Stimulated activated naive CD4-positive, alpha-beta T cell treated with Interleukin-2 at 50 U/mL for 16 hours (primary cell): ENCODE results near the gene BCOR.

Source experiments
- DNase-seq: peaks from one replicate; lab custom pipeline; 2025; lab: John Stamatoyannopoulos, UW

Gene BCOR

DNA sequence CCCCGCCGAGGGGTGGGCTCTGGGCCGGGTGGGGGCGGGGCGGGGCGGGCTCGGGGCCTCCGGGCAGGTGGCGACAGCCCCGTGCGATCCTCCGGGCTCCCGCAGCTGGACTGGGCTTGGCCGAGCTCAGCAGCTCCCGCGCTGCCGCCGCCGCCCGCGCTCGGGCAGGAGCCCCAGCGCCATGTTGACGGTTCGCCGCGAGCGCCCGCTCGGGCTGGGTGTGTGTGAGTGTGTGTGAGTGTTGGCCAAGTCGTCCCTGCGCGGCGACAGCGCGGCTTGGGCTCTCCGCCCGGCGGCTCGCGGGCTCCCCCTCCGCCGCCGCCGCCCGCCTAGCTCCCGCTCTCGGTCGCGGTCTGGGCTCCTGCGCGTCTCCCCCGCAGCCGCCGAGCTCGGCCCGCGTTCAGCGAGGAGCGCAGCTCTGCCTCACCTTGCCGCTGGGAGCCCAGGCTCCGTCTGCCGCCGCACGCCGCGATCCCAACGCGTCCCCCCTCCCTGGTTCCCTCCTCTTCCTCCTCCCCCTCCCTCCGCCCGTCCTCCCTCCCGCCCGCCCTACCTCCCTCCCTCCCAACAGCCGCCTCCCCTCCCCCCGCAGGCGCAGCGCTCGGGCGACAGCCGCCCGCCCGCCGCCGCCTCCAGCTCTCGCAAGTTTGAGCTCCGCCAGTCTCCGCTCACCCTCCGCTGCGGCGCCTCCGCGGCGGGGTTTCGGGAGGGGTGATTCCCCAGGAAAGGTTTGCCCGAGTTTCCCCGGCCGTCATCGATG, at the start of gene BCOR:
TSS of gene BCOR (minus strand) at position 455 of the 760 bp plus-strand sequence. CDS start 20,029 bp downstream, outside the sequence.
- DNase-seq, result peak; percentile 72

DNA sequence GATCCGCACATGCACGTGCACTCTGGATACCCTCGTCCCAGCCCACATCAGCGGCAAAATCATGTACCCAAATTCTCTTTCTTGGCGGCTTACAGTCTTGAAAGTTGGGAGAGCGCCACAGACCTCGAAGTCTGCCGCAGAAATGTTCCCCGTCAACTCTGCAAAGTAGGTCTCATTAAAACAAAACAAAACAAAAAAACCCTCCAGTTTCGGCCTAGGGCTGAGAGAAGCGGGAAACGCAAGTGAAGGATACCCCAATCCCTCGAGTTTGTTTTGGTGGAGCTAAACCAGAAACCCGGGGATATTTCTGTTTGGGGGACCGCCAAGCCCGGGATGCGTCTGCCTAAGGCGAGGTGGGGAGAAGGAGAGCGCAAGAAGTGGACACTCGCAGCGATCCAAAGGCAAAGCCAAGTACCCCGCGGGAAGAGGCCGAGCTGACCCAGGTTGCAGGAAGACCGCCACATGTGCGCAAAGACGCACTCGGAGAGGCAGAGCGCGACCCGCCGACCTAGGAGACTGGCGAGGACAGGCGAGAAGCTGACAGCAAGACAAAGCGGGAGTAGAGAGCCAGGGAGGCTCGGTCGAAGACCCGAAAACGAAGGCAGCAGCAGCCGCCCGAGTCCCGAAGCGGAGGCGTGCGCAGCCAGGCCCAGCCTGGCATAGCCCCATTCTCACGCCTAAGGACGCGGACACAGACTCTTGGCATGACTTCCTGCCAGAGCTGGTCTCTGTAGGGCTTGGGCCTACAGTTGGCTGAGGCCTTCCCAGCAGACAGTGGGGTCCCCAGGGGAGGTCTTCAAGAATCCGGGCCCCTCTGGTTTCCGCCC, 49.6 kb upstream of the BCOR start:
- DNase-seq, result no peak

- peak; percentile 29 for DNase-seq
Measured at GRCh38 chrX:40146262-40147125, 48.7 kb upstream of the BCOR start.

DNA sequence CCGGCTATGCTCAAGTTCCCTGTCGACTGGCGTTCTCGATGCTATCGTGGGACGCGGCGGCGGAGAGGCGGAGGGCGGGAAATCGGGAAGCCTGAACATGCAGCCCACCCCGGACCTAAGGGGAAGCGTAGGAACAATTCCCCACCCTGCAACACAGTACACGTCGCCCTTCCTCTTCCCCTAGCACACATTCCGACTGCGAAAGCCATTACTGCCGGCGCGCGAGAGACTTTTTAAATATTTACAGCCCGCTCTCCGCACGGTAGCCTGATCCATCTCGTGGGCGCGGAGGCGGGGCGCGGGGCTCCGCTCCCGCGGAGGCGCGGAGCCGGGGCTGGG, 48.1 kb upstream of the BCOR start:
- DNase-seq, result no peak

DNA sequence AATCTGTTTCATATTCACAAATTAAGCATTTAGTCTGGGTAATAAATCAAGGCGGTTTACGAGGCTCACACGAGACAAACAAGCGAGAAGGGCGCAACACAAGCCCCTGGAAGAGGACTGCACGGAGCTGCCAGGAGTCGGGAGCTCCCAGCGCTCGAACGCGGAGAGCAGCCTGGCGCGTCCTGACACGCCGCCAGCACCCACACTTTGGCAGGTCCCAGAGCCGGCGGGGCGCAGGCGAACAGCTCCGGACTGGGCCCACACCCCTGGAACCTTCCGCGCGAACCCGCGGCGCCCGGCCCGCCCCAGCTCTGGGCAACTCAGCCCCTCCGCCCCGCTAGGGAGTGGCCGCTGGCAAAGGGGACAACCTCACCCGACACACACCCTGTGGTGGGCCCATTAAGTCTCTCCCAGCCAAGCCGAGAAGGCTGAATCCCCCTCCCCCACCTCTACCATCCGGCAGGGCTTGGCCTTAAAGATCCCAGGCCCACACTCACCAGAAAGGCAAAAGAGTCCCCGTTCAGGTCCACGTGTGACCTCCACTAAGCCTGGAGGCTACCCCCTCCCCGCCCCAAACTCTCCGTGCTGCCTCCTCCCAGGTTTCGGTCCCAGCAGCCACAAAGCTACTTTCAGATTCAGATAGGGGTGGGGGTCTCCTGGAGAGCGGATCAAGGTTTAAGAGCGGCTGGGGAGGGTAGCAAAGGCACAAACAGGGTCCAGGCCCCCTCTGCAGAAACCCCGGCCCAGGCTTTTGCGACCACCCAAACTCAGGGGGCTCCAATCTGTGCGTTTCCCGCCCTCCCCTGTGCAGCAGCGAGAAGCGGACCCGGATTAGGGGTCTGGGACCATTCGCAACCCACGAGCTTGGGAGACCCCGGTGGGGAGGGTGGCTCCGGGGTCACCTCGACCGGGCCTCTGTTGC, 47.5 kb upstream of the BCOR start:
- DNase-seq, result no peak

DNA sequence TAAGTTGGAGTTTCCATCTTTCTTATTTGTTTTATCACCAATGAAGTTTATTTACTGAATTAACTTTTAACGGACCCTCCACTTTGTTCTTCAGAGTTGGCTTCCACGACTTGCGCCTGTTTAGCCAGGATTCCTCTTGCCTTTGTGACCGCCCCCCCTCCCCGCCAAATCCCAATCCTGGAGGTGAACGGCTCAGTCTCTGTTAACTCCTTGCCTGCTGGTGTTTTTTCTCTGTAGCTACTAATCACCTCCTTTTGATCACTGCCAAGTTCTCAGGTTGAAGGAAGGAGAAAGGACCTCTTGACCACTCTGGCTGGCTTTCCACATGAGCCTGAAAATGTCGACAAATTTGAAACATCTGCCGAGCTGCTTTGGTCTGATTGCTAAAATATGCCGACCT, 46.8 kb upstream of the BCOR start:
- DNase-seq, result no peak

DNA sequence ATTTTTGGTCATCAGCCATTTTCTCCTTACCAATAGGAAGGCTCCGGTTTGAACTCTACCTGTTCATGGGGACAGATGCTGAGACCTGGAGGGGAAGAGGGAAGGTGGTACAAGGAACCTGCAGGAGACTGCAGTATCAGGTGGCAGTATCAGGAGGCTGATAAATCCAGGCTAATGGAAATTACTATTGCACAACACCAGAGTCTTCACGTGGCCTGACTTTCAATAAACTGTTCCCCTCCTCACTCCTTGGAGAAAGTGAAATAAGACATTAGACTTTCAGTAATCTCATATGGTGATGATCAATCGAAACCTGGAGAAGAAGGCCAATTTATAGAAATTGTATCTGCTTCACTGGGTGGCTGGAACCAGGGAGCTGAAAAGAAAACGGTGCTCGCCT, 46.2 kb upstream of the BCOR start:
- no peak for DNase-seq

- no peak for DNase-seq
Measured at GRCh38 chrX:40143001-40143400, 45.2 kb upstream of the BCOR start.

GRCh38 chrX:40142417-40142816, 44.7 kb upstream of the BCOR start:
- no peak for DNase-seq

DNA sequence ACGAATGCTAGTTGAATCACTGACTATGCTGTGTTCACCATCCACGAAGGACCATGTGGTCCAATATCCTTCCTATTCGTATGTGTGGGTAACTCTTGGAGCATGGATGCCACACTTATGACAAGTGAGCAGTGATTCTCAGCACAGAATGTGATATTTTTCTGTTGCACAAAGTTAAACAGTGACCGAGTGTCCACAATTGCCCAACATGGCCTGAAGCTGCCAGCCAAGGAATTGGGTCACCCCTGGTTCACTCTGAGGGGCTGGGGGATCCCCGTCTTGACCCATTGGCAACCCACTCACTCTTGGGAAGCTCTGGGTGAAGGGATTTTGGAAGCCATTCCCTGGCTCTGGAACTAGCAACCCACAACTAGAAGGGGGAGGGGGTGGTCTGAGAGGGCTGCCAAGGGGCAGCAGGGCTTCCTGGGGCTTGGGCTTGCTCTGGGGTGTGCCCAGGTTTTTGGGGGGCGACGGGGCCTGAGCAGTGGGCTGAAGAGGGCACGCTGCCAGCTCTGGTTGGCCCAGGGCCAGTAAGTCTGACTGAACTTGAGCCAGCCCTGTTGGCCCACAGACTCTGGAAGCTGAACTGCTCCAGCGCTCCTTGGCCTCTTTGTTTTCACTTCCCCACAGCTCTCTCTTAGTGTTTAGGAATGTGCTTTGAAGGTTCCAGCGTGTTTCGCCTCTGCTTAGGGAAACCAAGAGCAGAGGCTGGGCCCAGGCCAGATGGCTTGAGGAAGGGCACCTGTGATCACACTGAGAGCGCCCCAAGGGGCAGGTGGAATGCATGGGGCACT, 43.1 kb upstream of the BCOR start:
- DNase-seq, result no peak

DNA sequence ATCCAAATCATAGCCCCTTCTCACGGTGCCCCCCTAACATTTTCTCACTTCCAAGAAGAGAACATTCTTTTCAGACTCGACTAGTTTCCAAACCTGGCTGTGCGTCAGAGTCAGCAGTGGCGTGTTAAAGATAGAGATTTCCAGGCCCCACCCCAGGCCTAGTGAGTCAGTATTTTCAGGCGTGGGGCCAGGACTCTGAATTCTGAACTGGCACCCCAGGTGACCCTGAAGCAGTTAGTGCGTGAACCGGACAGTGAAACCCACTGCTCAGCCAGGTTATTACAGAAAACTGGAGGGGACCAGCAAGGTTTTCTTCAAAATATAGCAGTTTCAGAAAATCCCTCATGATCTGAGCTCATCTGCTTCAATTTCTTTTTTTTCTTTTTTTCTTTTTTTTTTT, 35.0 kb upstream of the BCOR start:
- DNase-seq, result no peak

DNA sequence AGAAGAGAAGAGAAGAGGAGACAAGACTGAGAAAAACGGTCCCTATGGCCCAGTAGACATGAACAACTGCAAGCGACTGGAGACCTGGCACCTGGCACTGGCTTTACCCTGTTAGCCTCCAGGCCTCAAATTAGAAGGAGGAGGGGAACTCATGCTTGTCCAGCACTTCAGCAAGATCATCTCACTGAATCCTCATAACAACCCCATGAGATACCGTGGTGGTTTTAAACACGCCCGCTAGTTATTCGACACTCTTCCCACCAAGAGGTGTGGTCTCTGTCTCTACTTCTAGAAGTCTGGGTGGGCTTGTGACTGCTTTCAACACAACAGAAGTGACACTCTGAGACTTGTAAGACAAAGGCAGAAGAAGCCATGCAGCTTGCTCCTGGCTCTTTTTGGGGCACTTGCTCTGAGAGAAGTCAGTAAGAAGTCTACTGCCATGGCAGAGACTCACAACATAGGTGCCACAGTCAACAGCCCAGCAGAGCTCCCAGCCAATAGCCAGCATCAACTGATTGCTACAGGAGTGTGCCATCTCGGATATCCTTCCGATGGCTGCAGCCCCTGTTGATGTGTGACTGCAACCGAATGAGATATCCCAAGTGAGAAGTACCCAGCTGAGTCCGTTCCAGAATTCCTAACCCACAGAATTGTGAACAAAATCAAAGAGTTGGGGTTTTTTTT, 34.0 kb upstream of the BCOR start:
- no peak for DNase-seq

- DNase-seq, result no peak
Measured at GRCh38 chrX:40130207-40130606, 32.4 kb upstream of the BCOR start.

DNA sequence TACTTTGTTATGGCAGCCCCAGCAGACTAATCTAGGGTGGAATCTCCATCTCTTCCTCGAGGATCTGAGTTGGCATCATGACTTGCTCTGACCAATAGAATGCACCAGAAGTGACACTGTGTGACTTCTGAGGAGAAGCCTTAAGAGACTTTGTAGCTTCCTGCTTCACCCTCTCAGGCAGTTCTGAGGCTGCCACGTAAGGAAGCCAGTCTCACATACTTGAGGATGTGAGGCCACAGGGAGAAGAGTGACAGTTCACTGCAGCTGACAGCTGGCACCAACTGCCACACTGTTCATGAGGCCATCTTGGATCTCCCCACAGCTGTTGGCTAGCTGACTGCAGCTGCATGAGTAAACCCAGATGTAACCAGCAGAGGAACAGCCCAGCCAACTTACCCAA, 29.3 kb upstream of the BCOR start:
- no peak for DNase-seq

DNA sequence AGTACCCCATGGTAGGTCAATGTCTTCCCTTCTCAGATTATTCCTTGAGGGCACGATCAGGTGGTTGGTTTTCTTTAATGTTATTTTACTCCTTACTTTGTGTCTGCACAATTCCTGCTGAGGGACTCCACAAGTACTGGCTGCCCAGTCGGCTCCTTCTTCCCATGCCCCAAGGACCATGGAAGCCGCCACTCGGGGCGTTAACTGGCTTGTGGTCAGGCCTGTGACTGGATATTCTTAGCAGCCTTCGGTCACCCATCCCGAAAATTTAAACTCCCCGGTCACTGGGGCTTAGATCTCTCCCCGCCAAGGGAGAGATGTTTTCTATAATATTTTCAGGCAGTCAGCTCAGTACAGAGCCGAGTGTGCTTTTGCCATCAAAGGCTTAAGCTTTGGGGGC, 24.7 kb upstream of the BCOR start:
- DNase-seq, result no peak

DNA sequence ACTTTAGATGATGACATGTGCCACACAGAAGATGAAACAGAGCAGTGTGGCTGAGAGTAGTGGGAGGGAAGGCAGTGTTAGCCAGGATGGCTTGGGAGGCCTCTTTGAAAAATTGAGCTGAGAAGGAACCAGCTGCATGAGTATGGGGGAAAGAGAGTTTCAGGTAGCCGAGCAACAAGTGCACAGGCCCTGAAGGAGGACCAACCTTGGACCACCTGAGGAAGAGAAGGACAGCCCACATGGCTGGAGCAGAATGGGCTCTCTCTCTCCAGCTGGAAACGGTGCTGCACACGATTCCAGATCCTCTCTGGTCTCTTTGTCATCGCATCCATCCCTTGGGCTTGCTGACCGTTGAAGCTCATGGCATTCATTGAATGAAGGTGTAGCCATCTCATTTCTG, 23.9 kb upstream of the BCOR start:
- no peak for DNase-seq

DNA sequence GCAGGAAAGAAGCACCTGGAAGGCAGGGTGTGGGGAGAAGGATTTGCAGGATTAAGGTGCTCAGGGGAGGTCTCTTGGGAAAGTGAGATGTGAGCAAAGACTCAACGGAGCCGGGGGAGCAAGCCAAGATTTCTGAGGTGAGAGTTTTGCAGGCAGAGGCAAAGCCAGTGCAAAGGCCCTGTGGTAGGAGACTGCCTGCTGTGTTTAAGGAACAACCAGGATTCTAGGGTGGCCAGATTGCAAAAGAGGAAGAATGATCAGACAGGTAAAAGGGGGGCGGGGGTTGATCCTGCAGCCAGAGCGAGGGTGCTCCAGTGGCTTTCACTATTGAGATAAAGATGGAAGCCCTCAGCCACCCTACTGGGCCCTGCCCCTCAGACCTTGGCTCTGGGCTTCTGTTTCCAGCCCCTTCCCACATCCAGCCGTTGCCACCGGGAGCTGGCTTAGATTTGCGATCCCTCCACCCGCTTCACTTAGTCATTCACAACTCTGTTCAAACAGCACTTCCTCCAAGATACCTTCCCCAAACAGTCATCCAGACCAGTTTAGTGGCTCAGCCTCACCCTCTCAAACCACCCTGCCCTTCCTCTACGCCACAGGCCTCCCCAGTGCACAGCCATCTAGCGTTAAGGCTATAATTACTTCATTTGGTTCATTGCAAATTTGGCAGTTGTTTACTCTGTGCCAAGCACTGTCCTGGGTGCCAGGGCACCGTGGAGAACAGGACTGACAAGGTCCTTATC, 23.3 kb upstream of the BCOR start:
- DNase-seq, result no peak

GRCh38 chrX:40117715-40118285, 20.0 kb upstream of the BCOR start:
- DNase-seq, result no peak

DNA sequence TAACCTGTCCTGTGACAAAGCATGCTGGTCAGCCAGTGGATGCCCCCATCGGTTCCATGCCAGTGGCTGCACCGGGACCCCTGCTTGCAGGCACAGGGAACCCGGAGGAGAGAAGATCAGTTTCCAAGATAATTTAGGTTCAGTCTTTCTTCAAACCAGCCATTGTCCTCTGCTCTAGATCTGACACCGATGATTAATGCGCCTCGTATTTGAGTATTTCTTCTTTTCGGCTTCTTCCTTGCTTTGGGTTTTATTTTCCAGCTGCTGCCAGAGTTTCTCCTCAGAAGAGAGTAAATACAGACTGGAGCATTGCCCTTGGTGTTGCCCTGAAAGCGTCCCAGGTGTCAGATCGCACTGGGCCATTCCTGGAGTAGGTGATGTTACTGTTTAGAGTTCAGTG, 19.2 kb upstream of the BCOR start:
- no peak for DNase-seq
